ENCODE results near the gene LCMT2. TPM values are rescaled to one million over a fixed set of nuclear protein-coding genes. Genes with fewer than 3 reads are reported as not detected.
A peak's percentile ranks its signal among the peaks of the same experiment; 100 is the strongest.

LCMT2 gene
- total RNA-seq, 6 experiments from 2014 or later = 5.7 to 8.8 (median 6.5) TPM

GRCh38 chr15:43370310-43370974, 40.1 kb upstream of the LCMT2 start:
- no peaks in the 10 kb centered on the region for H3K9me3 Mint-ChIP-seq
- peak overlapping the region; percentile 81 for H3K27ac Mint-ChIP-seq
- H3K4me3 Mint-ChIP-seq = peak overlapping the region; percentile 98
- no peaks in the 10 kb centered on the region; the same call in none of the 2 replicates for H3K27me3 Mint-ChIP-seq (ENCODE audit: insufficient read depth)
- H3K4me1 Mint-ChIP-seq (ENCODE audit: low read depth) = peaks cover 51% of the 10 kb centered on the region
- TF ChIP-seq, protein P1, sequence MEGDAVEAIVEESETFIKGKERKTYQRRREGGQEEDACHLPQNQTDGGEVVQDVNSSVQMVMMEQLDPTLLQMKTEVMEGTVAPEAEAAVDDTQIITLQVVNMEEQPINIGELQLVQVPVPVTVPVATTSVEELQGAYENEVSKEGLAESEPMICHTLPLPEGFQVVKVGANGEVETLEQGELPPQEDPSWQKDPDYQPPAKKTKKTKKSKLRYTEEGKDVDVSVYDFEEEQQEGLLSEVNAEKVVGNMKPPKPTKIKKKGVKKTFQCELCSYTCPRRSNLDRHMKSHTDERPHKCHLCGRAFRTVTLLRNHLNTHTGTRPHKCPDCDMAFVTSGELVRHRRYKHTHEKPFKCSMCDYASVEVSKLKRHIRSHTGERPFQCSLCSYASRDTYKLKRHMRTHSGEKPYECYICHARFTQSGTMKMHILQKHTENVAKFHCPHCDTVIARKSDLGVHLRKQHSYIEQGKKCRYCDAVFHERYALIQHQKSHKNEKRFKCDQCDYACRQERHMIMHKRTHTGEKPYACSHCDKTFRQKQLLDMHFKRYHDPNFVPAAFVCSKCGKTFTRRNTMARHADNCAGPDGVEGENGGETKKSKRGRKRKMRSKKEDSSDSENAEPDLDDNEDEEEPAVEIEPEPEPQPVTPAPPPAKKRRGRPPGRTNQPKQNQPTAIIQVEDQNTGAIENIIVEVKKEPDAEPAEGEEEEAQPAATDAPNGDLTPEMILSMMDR (IDR thresholded peaks at IDR 0.05) = no peak
- DNase-seq = peak; percentile 13
- peaks cover 40% of the 10 kb centered on the region for H3K36me3 Mint-ChIP-seq (ENCODE audit: low read depth)

GRCh38 chr15:43361313-43361903, 31.0 kb upstream of the LCMT2 start:
- H3K4me3 Mint-ChIP-seq = no peak overlapping the region
- TF ChIP-seq, protein P1 (IDR thresholded peaks at IDR 0.05) = no peak

DNA sequence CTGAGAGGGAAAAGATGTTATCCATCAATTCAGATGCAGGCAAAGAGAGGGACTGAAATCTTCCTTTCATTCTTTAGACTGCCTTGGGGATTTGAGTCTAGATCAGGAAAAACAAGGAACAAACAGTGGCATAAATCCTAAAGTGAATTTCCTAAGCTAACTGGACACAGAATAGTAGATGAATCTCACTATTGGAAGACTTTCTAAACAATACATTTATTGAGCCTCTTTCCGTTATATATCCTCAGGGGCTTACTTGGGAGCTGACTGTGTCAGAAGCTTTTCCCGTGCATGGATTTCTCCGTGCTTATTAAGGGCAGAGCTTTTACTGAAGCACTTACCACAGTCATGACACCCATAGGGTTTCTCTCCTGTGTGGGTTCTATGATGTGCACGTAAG, 30.4 kb upstream of the LCMT2 start:
- peaks cover 79% of the 10 kb centered on the region for H3K36me3 Mint-ChIP-seq (ENCODE audit: low read depth)
- H3K9me3 Mint-ChIP-seq = peaks cover 47% of the 10 kb centered on the region
- no peak for DNase-seq
- TF ChIP-seq, protein P1 (IDR thresholded peaks at IDR 0.05) = no peak
- H3K27ac Mint-ChIP-seq = no peak overlapping the region
- 0 out of 2 replicates have a peak, but pooled peaks cover 5% of the 10 kb centered on the region for H3K4me1 Mint-ChIP-seq (ENCODE audit: low read depth)
- H3K4me3 Mint-ChIP-seq = no peak overlapping the region
- no peaks in the 10 kb centered on the region for H3K27me3 Mint-ChIP-seq (ENCODE audit: insufficient read depth)

More at GRCh38 chr15:43361313-43361903, 31.0 kb upstream of the LCMT2 start:
- H3K27me3 Mint-ChIP-seq (ENCODE audit: insufficient read depth) = no peaks in the 10 kb centered on the region
- no peak for DNase-seq
- H3K36me3 Mint-ChIP-seq (ENCODE audit: low read depth) = peaks cover 81% of the 10 kb centered on the region
- peaks cover 47% of the 10 kb centered on the region for H3K9me3 Mint-ChIP-seq
- H3K27ac Mint-ChIP-seq = no peak overlapping the region
- H3K4me1 Mint-ChIP-seq (ENCODE audit: low read depth) = peaks cover 9% of the 10 kb centered on the region; the same call in 1 of the 2 replicates

DNA sequence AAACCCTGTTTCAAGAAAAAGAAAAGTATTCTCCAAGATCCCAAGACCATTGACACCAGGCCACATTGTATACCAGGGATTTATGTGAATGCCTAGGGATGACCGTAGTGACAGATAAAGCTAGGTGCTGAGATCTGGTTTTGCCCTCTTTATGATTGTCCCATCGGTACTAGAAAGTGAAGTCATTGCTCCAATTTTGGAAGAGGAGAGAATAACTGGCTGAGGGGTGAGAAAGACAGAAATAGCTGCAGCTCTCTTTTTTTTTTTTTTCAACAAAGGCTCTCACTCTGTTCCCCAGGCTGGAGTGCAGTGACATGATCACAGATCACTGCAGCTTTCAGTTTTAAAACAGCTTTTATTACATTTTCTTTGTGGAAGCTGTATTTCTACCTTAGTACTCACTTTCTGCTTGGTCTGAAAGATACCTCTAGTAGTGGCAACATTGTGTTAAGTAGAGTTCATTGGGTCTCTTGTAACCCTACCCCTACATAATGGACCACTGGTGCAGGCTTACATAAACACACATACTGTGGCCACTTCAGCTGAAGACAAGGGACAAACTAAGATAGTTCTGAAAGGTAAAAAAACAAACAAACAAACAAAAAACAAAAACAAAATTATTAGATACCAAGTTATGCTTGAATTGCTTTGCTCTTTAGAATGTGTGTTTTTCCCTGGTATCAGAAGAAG, 22.5 kb upstream of the LCMT2 start:
- H3K4me3 Mint-ChIP-seq = no peak overlapping the region
- H3K27me3 Mint-ChIP-seq (ENCODE audit: insufficient read depth) = peaks cover 1% of the 10 kb centered on the region; the same call in 1 of the 2 replicates
- no peaks in the 10 kb centered on the region for H3K9me3 Mint-ChIP-seq
- no peaks in the 10 kb centered on the region for H3K4me1 Mint-ChIP-seq (ENCODE audit: low read depth)
- no peak for DNase-seq
- TF ChIP-seq, protein P1 (IDR thresholded peaks at IDR 0.05) = no peak
- no peak overlapping the region for H3K27ac Mint-ChIP-seq
- peaks cover 6% of the 10 kb centered on the region for H3K36me3 Mint-ChIP-seq (ENCODE audit: low read depth)

DNA sequence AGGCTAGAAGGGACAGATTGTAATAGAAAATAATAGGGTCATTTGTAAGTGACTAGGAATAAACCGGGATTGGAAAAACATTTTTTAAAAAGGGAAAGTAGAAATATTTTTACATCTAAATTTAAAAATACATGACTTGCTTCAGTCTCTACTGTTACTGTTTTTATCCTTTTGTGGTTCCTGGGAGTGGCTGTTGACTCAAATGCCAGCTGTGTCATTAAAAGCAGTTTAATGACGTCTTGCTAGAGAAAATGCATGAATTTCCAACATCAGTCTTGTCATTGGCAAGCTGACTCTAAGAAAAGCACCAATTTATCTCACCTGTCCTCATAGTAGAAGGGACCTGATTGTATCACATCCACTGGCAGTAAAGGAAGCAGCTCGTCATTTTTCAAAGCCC, 16.7 kb upstream of the LCMT2 start:
- Mint-ChIP-seq H3K4me1 (ENCODE audit: low read depth) (peaks cover 9% of the 10 kb centered on the region), H3K27me3 (ENCODE audit: insufficient read depth) (no peaks in the 10 kb centered on the region), H3K4me3 (no peak overlapping the region), H3K9me3 (no peaks in the 10 kb centered on the region), H3K27ac (no peak overlapping the region), H3K36me3 (ENCODE audit: low read depth) (no peaks in the 10 kb centered on the region)
- TF ChIP-seq, protein P1 (IDR thresholded peaks at IDR 0.05) = no peak
- no peak for DNase-seq
